DMS 273 (cell line): Measurements from ENCODE around the gene HOXA9.

ENCODE experiments used
- DNase-seq: peaks from one replicate; lab custom pipeline; 2025; ENCODE audit not compliant: unreplicated experiment; lab: John Stamatoyannopoulos, UW

HOXA9 gene

GRCh38 chr7:27201580-27202017 lies 36.3 kb upstream of the HOXA9 start:
- DNase-seq = no peak

GRCh38 chr7:27200761-27201579 lies 35.6 kb upstream of the HOXA9 start:
- DNase-seq = peak; percentile 57

- DNase-seq = peak; percentile 96
Observed at GRCh38 chr7:27199849-27200760, 34.8 kb upstream of the HOXA9 start, which contains the start of gene HOXA13. TSS of gene HOXA13 (minus strand) at chr7:27200091. CDS start at chr7:27200077, 14 bp downstream.

GRCh38 chr7:27198871-27199801 lies 33.8 kb upstream of the HOXA9 start:
- DNase-seq = peak; percentile 91

GRCh38 chr7:27198138-27198841 lies 33.0 kb upstream of the HOXA9 start:
- DNase-seq = no peak

- no peak for DNase-seq
Observed at GRCh38 chr7:27197137-27198042, 32.1 kb upstream of the HOXA9 start.

- peak; percentile 90 for DNase-seq
Observed at GRCh38 chr7:27196287-27196767, 31.0 kb upstream of the HOXA9 start.

- no peak for DNase-seq
Observed at GRCh38 chr7:27194686-27195379, 29.5 kb upstream of the HOXA9 start.

GRCh38 chr7:27194002-27194352 lies 28.6 kb upstream of the HOXA9 start:
- DNase-seq = no peak

- no peak for DNase-seq
Observed at GRCh38 chr7:27193335-27194001, 28.1 kb upstream of the HOXA9 start.

GRCh38 chr7:27192546-27193334 lies 27.4 kb upstream of the HOXA9 start:
- no peak for DNase-seq

- no peak for DNase-seq
Observed at GRCh38 chr7:27191833-27192545, 26.7 kb upstream of the HOXA9 start.

- no peak for DNase-seq
Observed at GRCh38 chr7:27191161-27191731, 25.9 kb upstream of the HOXA9 start.

- DNase-seq = peak; percentile 84
Observed at GRCh38 chr7:27189997-27190748, 24.8 kb upstream of the HOXA9 start.

- no peak for DNase-seq
Observed at GRCh38 chr7:27189295-27189996, 24.1 kb upstream of the HOXA9 start.
